ENCODE measurements around the gene SPRED2. TPM values are rescaled to one million over a fixed set of nuclear protein-coding genes. Genes with fewer than 3 reads are reported as not detected.
A peak's percentile ranks its signal among the peaks of the same experiment; 100 is the strongest.

The SPRED2 gene
- total and polyA plus RNA-seq, 2 of the 8 experiments (the other 6 are each of a cell fraction or from before 2014, with no cell fraction given), result 15.3 to 22.5 TPM

DNA sequence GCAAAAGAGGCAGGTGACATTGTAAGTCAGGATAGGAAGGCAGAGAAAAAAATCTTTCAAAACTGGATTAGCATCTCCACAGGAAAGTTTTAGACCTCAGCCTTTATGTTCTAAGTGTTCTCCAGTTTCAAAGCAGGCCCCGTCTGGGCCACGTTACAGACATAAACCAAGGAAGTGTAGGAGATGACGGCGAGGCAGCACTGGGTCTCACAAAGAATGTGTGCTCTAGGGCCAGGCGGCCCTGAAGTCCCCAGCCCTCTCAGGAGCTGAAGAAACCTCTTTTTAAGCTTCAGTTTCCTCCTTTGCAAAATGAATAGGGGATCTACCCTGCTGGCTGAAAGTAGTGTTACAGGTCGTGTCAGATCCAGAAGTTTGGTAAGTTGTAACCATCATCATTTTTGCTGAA lies 81.7 kb downstream of the SPRED2 start:
- H3K4me3 ChIP-seq (ENCODE audit: extremely low read depth in 1 of 4, insufficient read depth in 2 of 4, low read depth in 3 of 4, low read length in 4 of 4), result no peak overlapping the region; a peak in 1 of 8 replicates
- no peak overlapping the region for H3K4ac ChIP-seq (replicated peaks; ENCODE audit: insufficient read length, low read depth, low read length)
- no peak overlapping the region for H4K8ac ChIP-seq (ENCODE audit: extremely low read depth, insufficient read depth, low read length)
- no peak overlapping the region for H3K14ac ChIP-seq (ENCODE audit: insufficient read length)
- no peaks in the 10 kb centered on the region for H3K36me3 ChIP-seq (ENCODE audit: control insufficient read depth in 2 of 4, insufficient read depth in 4 of 4, low read length in 3 of 4)
- H3K27ac ChIP-seq (ENCODE audit: low read depth, low read length), result no peak overlapping the region
- no peak overlapping the region; the same call in 1 of the 2 replicates for H2BK20ac ChIP-seq (ENCODE audit: low read length)
- H4K20me1 ChIP-seq (replicated peaks in 1 of 2; ENCODE audit: control insufficient read depth in 1 of 2, insufficient read depth in 2 of 2, low read length in 2 of 2), result peaks cover 0 to 11% of the 10 kb centered on the region in 2 experiments
- H4K91ac ChIP-seq (replicated peaks; ENCODE audit: insufficient read length, low read length), result no peak overlapping the region
- no peak for DNase-seq (ENCODE audit: low read depth in 1 of 2, low spot score in 2 of 2)
- H2BK5ac ChIP-seq (ENCODE audit: low read depth, low read length), result no peak overlapping the region
- H3K56ac ChIP-seq (replicated peaks; ENCODE audit: insufficient read length, low read depth, low read length), result no peak overlapping the region
- H3K4me2 ChIP-seq (ENCODE audit: insufficient read depth in 1 of 2, low read depth in 2 of 2, low read length in 2 of 2), result peak overlapping the region in 1 of 2 experiments; percentile 9; a peak in 1 of 4 replicates
- 0 out of 4 replicates have a peak, but pooled peaks cover 0 to 6% of the 10 kb centered on the region in 2 experiments for H3K79me2 ChIP-seq (ENCODE audit: control insufficient read depth in 1 of 2, insufficient read depth in 2 of 2, low read length in 2 of 2)
- no peak overlapping the region for H2AFZ ChIP-seq (ENCODE audit: low read length)
- H2BK120ac ChIP-seq (replicated peaks; ENCODE audit: low read depth, low read length), result no peak overlapping the region
- peaks cover 4 to 16% (median 6%) of the 10 kb centered on the region in 4 experiments; a peak in 5 of 7 replicates for H3K4me1 ChIP-seq (replicated peaks in 1 of 4; ENCODE audit: control insufficient read depth in 3 of 4, insufficient read depth in 4 of 4, low read length in 3 of 4)
- H4K5ac ChIP-seq (ENCODE audit: insufficient read length, low read depth, low read length), result no peak overlapping the region
- H3K23ac ChIP-seq (ENCODE audit: insufficient read length), result no peak overlapping the region
- peak; percentile 13 for FAIRE-seq
- ChIA-PET CTCF (ENCODE audit: partially characterized antibody) (interaction anchor here (0.6 to 5.1 kb wide), 16 partner anchors 16 to 285 kb away, joined by 3 to 42 read pairs (median 3); partner anchors contain the start of gene ACTR2), POLR2A (ENCODE audit: partially characterized antibody) (no interaction called here)
- no peak overlapping the region for H2AK5ac ChIP-seq (ENCODE audit: low read depth, low read length)
- no peaks in the 10 kb centered on the region for H3K27me3 ChIP-seq (replicated peaks in 1 of 4; ENCODE audit: control insufficient read depth in 3 of 4, extremely low read depth in 1 of 4, insufficient read depth in 3 of 4, low read length in 3 of 4)
- no peaks in the 10 kb centered on the region; the same call in 1 of the 2 replicates for H3K23me2 ChIP-seq (ENCODE audit: low read depth, low read length)
- peaks cover 3% of the 10 kb centered on the region; the same call in 1 of the 2 replicates for H3K79me1 ChIP-seq (ENCODE audit: low read depth, low read length)
- 51% methylated on average over 6 of the region's 6 CpGs; no CpG with 5 or more reads in 1 of the 2 experiments for WGBS, 2 experiments (ENCODE audit: extremely low coverage in 1 of 2, insufficient coverage in 1 of 2, insufficient read length in 1 of 2, insufficient replicate concordance in 2 of 2, low coverage in 1 of 2, low lambda C conversion rate in 2 of 2, missing lambda C conversion rate in 1 of 2)
- 0 out of 2 replicates have a peak overlapping the region, but pooled peaks have one; percentile 2 for H3K18ac ChIP-seq (ENCODE audit: extremely low read depth, low read length)
- H2BK15ac ChIP-seq (ENCODE audit: low read length), result no peak overlapping the region
- no peak overlapping the region for H2BK12ac ChIP-seq (ENCODE audit: low read depth, low read length)
- no peaks in the 10 kb centered on the region for H3K9me3 ChIP-seq (ENCODE audit: insufficient read depth in 2 of 2, low read depth in 1 of 2, low read length in 1 of 2)
- H3K9ac ChIP-seq (replicated peaks in 1 of 4; ENCODE audit: extremely low read depth in 1 of 4, low read depth in 3 of 4, low read length in 3 of 4), result no peak overlapping the region
- TF ChIP-seq POLR2A (IDR thresholded peaks at IDR 0.05; ENCODE audit: control extremely low read depth in 1 of 2, low read depth in 2 of 2, low read length in 2 of 2), result no peak
- TF ChIP-seq SP1 (IDR thresholded peaks at IDR 0.05; ENCODE audit: low read depth, low read length), result no peak
- TF ChIP-seq RAD21 (IDR thresholded peaks at IDR 0.05 in 1 of 2, conservative IDR thresholded peaks at IDR 0.05 in 1 of 2; ENCODE audit: low read depth in 2 of 2, low read length in 2 of 2), result peak in 1 of 2 experiments; percentile 41; a peak in 2 of 4 replicates
- no peak; the same call in 1 of the 2 replicates for TF ChIP-seq USF2 (IDR thresholded peaks at IDR 0.05; ENCODE audit: low read length)
- TF ChIP-seq, protein P1, sequence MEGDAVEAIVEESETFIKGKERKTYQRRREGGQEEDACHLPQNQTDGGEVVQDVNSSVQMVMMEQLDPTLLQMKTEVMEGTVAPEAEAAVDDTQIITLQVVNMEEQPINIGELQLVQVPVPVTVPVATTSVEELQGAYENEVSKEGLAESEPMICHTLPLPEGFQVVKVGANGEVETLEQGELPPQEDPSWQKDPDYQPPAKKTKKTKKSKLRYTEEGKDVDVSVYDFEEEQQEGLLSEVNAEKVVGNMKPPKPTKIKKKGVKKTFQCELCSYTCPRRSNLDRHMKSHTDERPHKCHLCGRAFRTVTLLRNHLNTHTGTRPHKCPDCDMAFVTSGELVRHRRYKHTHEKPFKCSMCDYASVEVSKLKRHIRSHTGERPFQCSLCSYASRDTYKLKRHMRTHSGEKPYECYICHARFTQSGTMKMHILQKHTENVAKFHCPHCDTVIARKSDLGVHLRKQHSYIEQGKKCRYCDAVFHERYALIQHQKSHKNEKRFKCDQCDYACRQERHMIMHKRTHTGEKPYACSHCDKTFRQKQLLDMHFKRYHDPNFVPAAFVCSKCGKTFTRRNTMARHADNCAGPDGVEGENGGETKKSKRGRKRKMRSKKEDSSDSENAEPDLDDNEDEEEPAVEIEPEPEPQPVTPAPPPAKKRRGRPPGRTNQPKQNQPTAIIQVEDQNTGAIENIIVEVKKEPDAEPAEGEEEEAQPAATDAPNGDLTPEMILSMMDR (IDR thresholded peaks at IDR 0.05; ENCODE audit: control extremely low read depth in 1 of 3, insufficient read depth in 1 of 3, low read depth in 1 of 3, low read length in 3 of 3), result peak in 1 of 3 experiments; percentile 58; a peak in 1 of 4 replicates

Data from H1 (cell line).